22Rv1 (cell line): Measurements from ENCODE around the gene WWTR1.

Experiments
- CTCF ChIP-seq: fragments of 450-650 bp; IDR thresholded peaks from 2 replicates; pipeline ENCODE4 v1.5.1; 2017; ENCODE audit warnings: mild to moderate bottlenecking
- ZFX ChIP-seq: fragments of 450-650 bp; IDR thresholded peaks from 2 replicates; pipeline ENCODE4 v1.6.1; 2017; ENCODE audit warnings: antibody characterized with exemption, borderline replicate concordance

GRCh38 chr3:149701977-149702350 lies 44.1 kb upstream of the WWTR1 start:
- TF ChIP-seq CTCF (no peak), ZFX (no peak)
